HG02840 (cell line): Measurements from ENCODE around the gene IGSF9.
"Not testable (repeated sequence)": the region's sequence is repeated elsewhere in the genome, so short reads cannot be mapped to it uniquely, and the experiment has no call there.

ENCODE experiments used
- ATAC-seq: cut with Tn5 transposase; IDR thresholded peaks from one replicate; pipeline ENCODE4 v1.9.1; 2021; ENCODE audit warnings: mild to moderate bottlenecking, moderate library complexity, moderate number of reproducible peaks; ENCODE audit not compliant: unreplicated experiment, low FRiP score

Gene IGSF9

GRCh38 chr1:159904036-159904435 is 41.4 kb downstream of the IGSF9 start:
- ATAC-seq: not testable (repeated sequence)

DNA sequence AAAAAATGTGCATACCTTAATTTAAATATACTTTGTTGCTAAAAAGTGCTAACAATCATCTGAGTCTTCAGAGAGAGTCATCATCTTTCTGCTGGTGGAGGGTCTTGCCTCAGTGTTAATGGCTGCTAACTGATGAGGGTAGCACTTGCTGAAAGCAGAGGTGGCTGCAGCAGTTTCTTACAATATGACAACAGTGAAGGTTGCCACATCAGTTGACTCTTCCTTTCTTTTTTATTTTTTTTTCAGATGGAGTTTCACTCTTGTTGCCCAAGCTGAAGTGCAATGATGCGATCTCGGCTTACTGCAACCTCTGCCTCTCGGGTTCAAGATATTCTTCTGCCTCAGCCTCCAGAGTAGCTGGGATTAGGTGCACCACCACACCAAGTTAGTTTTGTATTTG is 42.9 kb downstream of the IGSF9 start:
- no peak for ATAC-seq

GRCh38 chr1:159900755-159901360 is 44.6 kb downstream of the IGSF9 start:
- no peak for ATAC-seq

DNA sequence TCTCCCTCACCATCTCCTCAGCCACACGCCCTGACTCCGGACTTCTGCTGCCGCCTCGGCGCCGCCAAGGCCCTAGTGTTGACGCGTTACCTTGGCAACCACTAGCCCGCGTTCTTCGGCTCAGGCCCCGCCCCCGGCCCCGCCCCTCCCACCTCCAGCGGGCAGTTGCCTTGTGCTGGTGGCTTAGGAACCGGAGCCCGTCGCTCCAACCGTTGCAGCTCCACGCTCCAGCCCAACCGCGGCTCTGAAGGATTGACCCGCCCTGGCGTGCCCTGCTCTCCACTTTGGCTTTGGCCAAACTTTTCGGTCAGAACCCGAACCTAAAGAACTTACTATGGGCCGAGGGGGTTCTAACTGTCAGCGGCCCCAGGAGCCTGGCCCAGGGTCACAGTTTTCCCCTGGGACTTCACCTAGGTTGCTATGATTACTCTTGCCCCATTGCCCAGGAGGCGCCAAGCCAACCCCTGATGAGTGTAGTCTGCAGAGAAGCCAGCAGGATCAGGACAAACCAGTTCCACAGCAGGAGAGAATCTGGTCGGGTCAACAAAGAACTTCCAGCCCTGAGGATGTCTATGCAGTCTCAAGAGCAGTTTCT is 45.2 kb downstream of the IGSF9 start, which contains the start of gene CFAP45:
CFAP45 (minus strand) TSS at position 80 of the 595 bp plus-strand sequence; CDS start at position 13, 67 bp downstream.
- ATAC-seq: no peak

DNA sequence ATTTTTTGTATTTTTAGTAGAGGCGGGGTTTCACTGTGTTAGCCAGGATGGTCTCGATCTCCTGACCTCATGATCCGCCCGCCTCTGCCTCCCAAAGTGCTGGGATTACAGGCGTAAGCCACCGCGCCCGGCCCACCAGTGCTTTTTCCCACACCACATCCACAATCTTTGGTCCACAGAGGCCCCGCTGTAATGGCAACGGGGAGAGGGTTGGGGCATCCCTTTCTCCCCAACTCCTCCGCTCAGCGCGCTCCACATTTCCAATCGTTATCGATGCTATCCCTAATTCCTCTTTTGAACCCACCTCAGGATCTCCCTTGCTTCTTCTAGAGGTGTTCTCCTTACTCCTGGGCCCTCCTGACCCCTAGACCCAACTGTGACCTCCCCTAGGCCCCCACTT is 45.8 kb downstream of the IGSF9 start:
- not testable (repeated sequence) for ATAC-seq

- no peak for ATAC-seq
These were observed 46.9 kb downstream of the IGSF9 start for GRCh38 chr1:159898527-159898926.

DNA sequence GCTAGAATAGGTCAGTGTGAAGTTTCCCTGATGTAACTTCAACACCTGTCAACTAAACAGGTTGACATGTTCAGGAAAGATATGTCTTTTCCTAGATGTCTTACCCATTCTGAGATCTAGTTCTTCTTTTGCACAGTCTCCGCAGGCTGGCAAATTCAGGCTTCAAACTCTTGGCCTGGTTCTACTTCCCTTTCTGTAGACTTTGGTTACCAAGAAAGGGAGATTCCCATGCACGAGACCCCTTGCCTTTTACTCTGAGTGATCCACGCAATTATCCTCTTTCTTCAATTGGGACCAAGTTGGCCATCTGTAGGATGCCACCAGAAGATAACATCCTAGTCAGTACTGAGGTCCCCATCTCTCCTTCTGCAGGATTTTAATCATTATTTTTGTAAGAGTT is 47.5 kb downstream of the IGSF9 start:
- ATAC-seq: no peak

DNA sequence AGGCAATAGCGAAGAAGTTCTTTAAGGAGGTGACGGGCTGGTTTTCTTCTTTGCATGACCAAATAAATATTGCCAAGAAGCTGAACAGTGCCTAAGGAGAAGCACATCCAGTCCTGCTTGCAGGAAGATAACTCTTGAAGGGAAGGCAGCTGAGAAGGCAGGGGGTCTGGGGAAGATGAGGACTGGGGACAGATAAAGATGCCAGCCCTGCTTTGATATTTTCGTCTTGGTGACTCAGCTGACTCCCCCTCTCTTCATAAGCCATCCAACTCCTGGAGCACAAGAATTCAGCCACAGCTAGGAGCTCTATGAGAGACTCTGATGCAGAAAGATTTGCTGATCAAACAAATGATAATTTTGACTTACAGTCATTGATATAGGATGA is 48.9 kb downstream of the IGSF9 start:
- ATAC-seq: no peak

GRCh38 chr1:159895836-159896545 is 49.4 kb downstream of the IGSF9 start:
- no peak for ATAC-seq

DNA sequence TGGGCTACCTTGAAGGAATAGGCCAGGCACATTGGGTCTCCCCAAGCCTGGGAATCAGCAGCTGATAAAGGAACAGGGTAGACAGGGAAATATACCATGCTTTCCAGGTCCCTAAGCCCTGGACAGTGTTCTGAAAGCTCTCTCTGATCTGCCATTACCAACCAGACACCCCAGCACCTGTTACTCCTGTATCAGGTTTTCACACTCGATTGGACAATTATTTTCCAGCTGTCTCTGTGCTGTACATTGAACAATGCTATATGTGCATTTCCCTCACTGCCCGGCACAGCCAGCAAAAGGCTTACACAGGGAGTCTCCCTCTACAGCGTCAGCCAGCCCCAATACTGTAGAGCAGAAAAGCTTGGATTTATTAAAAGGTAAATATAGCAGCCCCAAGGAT is 50.1 kb downstream of the IGSF9 start:
- ATAC-seq: no peak

- ATAC-seq: no peak
These were observed 52.5 kb downstream of the IGSF9 start for GRCh38 chr1:159892944-159893343.

- ATAC-seq: no peak
These were observed 53.9 kb downstream of the IGSF9 start for GRCh38 chr1:159891275-159892157.

DNA sequence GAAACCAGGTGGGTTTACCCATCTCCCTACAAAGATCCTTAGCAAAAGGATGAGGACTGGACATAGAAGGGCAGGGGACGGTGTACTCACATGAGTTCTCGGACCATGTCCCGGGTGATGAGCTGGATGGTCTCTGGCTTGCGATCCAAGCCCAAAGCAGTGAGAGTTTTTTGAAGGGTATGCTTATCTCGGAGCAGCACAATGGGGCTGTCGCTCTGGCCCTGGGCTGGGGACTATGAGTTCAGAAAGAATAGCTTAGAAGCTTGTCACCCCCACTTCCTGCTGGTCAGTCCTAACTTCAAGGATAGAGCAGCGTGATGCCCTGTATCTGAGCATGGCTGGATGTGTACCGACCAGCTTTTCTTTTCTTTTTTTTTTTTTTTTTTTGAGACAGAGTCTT is 55.0 kb downstream of the IGSF9 start:
- ATAC-seq: no peak

- ATAC-seq: peak; percentile 72
These were observed 55.6 kb downstream of the IGSF9 start for GRCh38 chr1:159889821-159890252.

GRCh38 chr1:159889202-159889601 is 56.2 kb downstream of the IGSF9 start:
- no peak for ATAC-seq

GRCh38 chr1:159884296-159884695 is 61.1 kb downstream of the IGSF9 start:
- no peak for ATAC-seq

- no peak for ATAC-seq
These were observed 62.3 kb downstream of the IGSF9 start for GRCh38 chr1:159883134-159883533.

GRCh38 chr1:159882527-159882862 is 62.9 kb downstream of the IGSF9 start:
- ATAC-seq: no peak

- no peak for ATAC-seq
These were observed 63.5 kb downstream of the IGSF9 start for GRCh38 chr1:159881622-159882526.

DNA sequence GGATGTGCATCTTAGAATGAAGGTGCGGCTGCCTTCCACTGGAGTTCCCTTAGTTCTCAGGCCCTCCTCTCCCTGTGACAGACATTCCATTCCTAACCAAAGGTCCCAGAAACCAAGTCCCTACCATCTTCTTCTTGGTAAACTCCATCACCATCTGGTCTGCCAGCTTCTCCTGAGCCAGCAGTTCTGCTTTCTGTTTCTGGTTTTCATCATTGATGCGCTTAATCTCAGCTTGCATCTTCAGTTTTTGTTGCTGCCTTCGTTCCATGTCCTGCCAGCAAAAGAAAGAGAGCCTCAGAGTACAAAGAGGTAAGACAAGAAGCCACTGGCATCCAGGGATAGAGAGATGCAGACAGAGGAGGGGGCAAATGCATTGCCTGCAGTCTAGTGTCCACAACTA is 65.0 kb downstream of the IGSF9 start:
- ATAC-seq: no peak
